HCT116 (cell line): ENCODE results near the gene CTTNBP2NL. TPM values are rescaled to one million over a fixed set of nuclear protein-coding genes. Genes with fewer than 3 reads are reported as not detected.

Source experiments
- ATAC-seq: fragments of 200-7000 bp; cut with Tn5 transposase; 2 replicates; pipeline ENCODE4 v1.9.1; 2020; ENCODE audit warnings: mild to moderate bottlenecking, moderate library complexity
- BruUV-seq: library from RNA; stranded (reverse); fragments of 400-500 nt; replicated peaks from 2 replicates; lab custom pipeline; 2021; lab: Mats Ljungman, UMichigan
- CTCF ChIA-PET: fragments of 300-600 bp; sonication (Branson Sonifier 250); formaldehyde crosslinking; loops from one replicate; lab custom pipeline; 2021; ENCODE audit warnings: antibody characterized with exemption; lab: Charles Lee
- POLR2A ChIA-PET: fragments of 300-600, 350-600 bp; sonication (Branson Sonifier 250); formaldehyde crosslinking; loops from one replicate; lab custom pipeline; 2021; ENCODE audit warnings: antibody characterized with exemption; lab: Charles Lee
- RAD21 ChIA-PET, 2 experiments: fragments of 300-600 bp; sonication (Branson Sonifier 250); formaldehyde crosslinking; loops; one replicate each; lab custom pipeline; 2023; ENCODE audit warnings: low total read pairs in 2 of 2; ENCODE audit not compliant: uncharacterized antibody in 2 of 2, unreplicated experiment in 2 of 2, low non-redundant PET in 1 of 2; lab: Charles Lee
- DNase-seq: peaks from one replicate; pipeline ENCODE4 v3.0.0-alpha.2; 2010; ENCODE audit warnings: low read depth, low spot score
- H2AFZ ChIP-seq: fragments of 200-600 bp; shearing (Covaris generic), sonication (generic); 2 replicates; pipeline ENCODE4 v1.6.1; 2017; ENCODE audit warnings: low read depth, mixed run types, mixed read lengths, antibody characterized with exemption, low read length; ENCODE audit not compliant: poor library complexity, severe bottlenecking
- H3K27ac ChIP-seq: 2 replicates; pipeline ENCODE4 v1.5.1; 2012; ENCODE audit warnings: low read depth, low read length
- H3K27me3 ChIP-seq: fragments of 200-600 bp; sonication (generic); 2 replicates; pipeline ENCODE4 v1.6.1; 2016; ENCODE audit warnings: mixed run types, low read length, mixed read lengths; ENCODE audit not compliant: insufficient read depth
- H3K36me3 ChIP-seq, 2 experiments: fragments of 200-500 bp in 1 of 2; fragments of 200-600 bp in 1 of 2; sonication (Bioruptor generic) in 1 of 2; sonication (generic) in 1 of 2; 2 replicates each; pipeline versions ENCODE4 v1.5.1 to v1.6.1; 2014 to 2016; ENCODE audit warnings: low read length in 2 of 2, inconsistent platforms in 1 of 2, mixed read lengths in 1 of 2, mixed run types in 1 of 2; ENCODE audit not compliant: insufficient read depth in 2 of 2, control insufficient read depth in 1 of 2
- H3K4me1 ChIP-seq, 2 experiments: fragments of 200-600 bp in 1 of 2; sonication (generic) in 1 of 2; 2 replicates each; pipeline versions ENCODE4 v1.5.1 to v1.6.1; 2012 to 2017; ENCODE audit warnings: low read length in 2 of 2, inconsistent platforms in 1 of 2, mild to moderate bottlenecking in 1 of 2, mixed read lengths in 1 of 2, mixed run types in 1 of 2, moderate library complexity in 1 of 2; ENCODE audit not compliant: insufficient read depth in 2 of 2, control insufficient read depth in 1 of 2
- H3K4me2 ChIP-seq: fragments of 200-600 bp; sonication (generic); 2 replicates; pipeline ENCODE4 v1.6.1; 2017; ENCODE audit warnings: mixed run types, low read length, mixed read lengths
- H3K4me3 ChIP-seq, 2 experiments: fragments of 200-600 bp in 1 of 2; sonication (generic) in 1 of 2; replicated peaks in 1 of 2; 2 replicates each; pipeline ENCODE4 v1.5.1; 2011 to 2016; ENCODE audit warnings: low read length in 2 of 2, control low read depth in 1 of 2, low read depth in 1 of 2, mild to moderate bottlenecking in 1 of 2, mixed read lengths in 1 of 2, mixed run types in 1 of 2
- H3K79me2 ChIP-seq: fragments of 200-600 bp; sonication (generic); 2 replicates; pipeline ENCODE4 v1.6.1; 2017; ENCODE audit warnings: mild to moderate bottlenecking, mixed run types, low read length, moderate library complexity, mixed read lengths; ENCODE audit not compliant: insufficient read depth
- H3K9ac ChIP-seq: fragments of 200-600 bp; sonication (generic); 2 replicates; pipeline ENCODE4 v1.6.1; 2016; ENCODE audit warnings: low read length, mixed read lengths
- H3K9me2 ChIP-seq: fragments of 200-600 bp; sonication (generic), shearing (Covaris generic); 2 replicates; pipeline ENCODE4 v1.6.1; 2017; ENCODE audit warnings: mixed run types, mild to moderate bottlenecking, moderate library complexity; ENCODE audit not compliant: insufficient read depth
- H3K9me3 ChIP-seq, 2 experiments: fragments of 200-500 bp in 1 of 2; fragments of 200-600 bp in 1 of 2; sonication (Bioruptor generic) in 1 of 2; sonication (generic) in 1 of 2; 2 replicates each; pipeline ENCODE4 v1.6.1; 2014 to 2017; ENCODE audit warnings: low read length in 2 of 2, mixed read lengths in 2 of 2, inconsistent platforms in 1 of 2, low read depth in 1 of 2, mild to moderate bottlenecking in 1 of 2, mixed run types in 1 of 2, moderate library complexity in 1 of 2; ENCODE audit not compliant: control insufficient read depth in 1 of 2, insufficient read depth in 1 of 2
- H4K20me1 ChIP-seq: fragments of 200-600 bp; sonication (generic), shearing (Covaris generic); 2 replicates; pipeline ENCODE4 v1.6.1; 2017; ENCODE audit warnings: mixed run types, mild to moderate bottlenecking, moderate library complexity; ENCODE audit not compliant: insufficient read depth
- CTCF ChIP-seq, 3 experiments: fragments of 200-600 bp in 1 of 3; sonication (generic) in 1 of 3; IDR thresholded peaks in 2 of 3; conservative IDR thresholded peaks in 1 of 3; 2 replicates each; pipeline ENCODE4 v1.5.1; 2012 to 2017; ENCODE audit warnings: low read depth in 2 of 3, low read length in 2 of 3, antibody characterized with exemption in 1 of 3, borderline replicate concordance in 1 of 3, control low read depth in 1 of 3, mild to moderate bottlenecking in 1 of 3, mixed read lengths in 1 of 3, mixed run types in 1 of 3, moderate library complexity in 1 of 3; ENCODE audit not compliant: insufficient read depth in 1 of 3
- JUND ChIP-seq: IDR thresholded peaks from 2 replicates; pipeline ENCODE4 v1.6.1; 2012
- POLR2A ChIP-seq: IDR thresholded peaks from 2 replicates; pipeline ENCODE4 v1.7.0; 2011; ENCODE audit warnings: borderline replicate concordance; ENCODE audit not compliant: insufficient read depth, insufficient read length; ENCODE audit errors: extremely low read depth
- POLR2AphosphoS5 ChIP-seq: IDR thresholded peaks from 2 replicates; pipeline ENCODE4 v1.6.1; 2011; ENCODE audit warnings: mild to moderate bottlenecking, low read depth, low read length, moderate library complexity
- SIN3A ChIP-seq: IDR thresholded peaks from 2 replicates; pipeline ENCODE4 v1.6.1; 2012; ENCODE audit warnings: low read depth
- SRF ChIP-seq: IDR thresholded peaks from 2 replicates; pipeline ENCODE4 v1.6.1; 2012; ENCODE audit warnings: low read depth
- TCF7L2 ChIP-seq: IDR thresholded peaks from 2 replicates; pipeline ENCODE4 v1.7.0; 2011; ENCODE audit warnings: borderline replicate concordance, inconsistent platforms; ENCODE audit not compliant: insufficient read depth, insufficient read length; ENCODE audit errors: extremely low read depth
- YY1 ChIP-seq: IDR thresholded peaks from 2 replicates; pipeline ENCODE4 v1.6.1; 2011; ENCODE audit warnings: low read length, low read depth, moderate library complexity, mild to moderate bottlenecking; ENCODE audit not compliant: insufficient replicate concordance; ENCODE audit errors: extremely low read depth
- ZBTB33 ChIP-seq: IDR thresholded peaks from 2 replicates; pipeline ENCODE4 v1.6.1; 2011; ENCODE audit warnings: mild to moderate bottlenecking, low read length, moderate library complexity; ENCODE audit not compliant: insufficient replicate concordance; ENCODE audit errors: extremely low read depth
- ZFX ChIP-seq: fragments of 450-650 bp; IDR thresholded peaks from 2 replicates; pipeline ENCODE4 v1.6.1; 2017
- ZNF274 ChIP-seq: fragments of 200-500 bp; sonication (Bioruptor generic); IDR thresholded peaks from 2 replicates; pipeline ENCODE4 v1.6.1; 2014; ENCODE audit warnings: mild to moderate bottlenecking, low read depth, low read length, inconsistent platforms
- intact Hi-C: fragments of 100-400 bp; cut with micrococcal nuclease; formaldehyde crosslinking; loops from 2 replicates; pipeline ENCODE4 v1.10.0; 2022
- total RNA-seq: library from RNA; stranded (reverse); gene quantifications from one replicate; pipeline ENCODE4 v1.2.1, GENCODE V29; 2021; ENCODE audit not compliant: unreplicated experiment

Gene CTTNBP2NL
- total RNA-seq, 1 experiment from 2014 or later: 18.0 TPM

GRCh38 chr1:112409414-112409813 is 13.4 kb downstream of the CTTNBP2NL start:
- Histone ChIP-seq H2AFZ (no peak overlapping the region), H3K79me2 (peaks cover 15% of the 10 kb centered on the region), H3K9me2 (no peaks in the 10 kb centered on the region), H3K4me3 (no peak overlapping the region), H3K9ac (no peak overlapping the region), H4K20me1 (no peaks in the 10 kb centered on the region), H3K27ac (no peak overlapping the region), H3K4me2 (no peak overlapping the region), H3K9me3 (no peaks in the 10 kb centered on the region), H3K4me1 (peaks cover 2 to 4% of the 10 kb centered on the region in 2 experiments; a peak in 3 of 4 replicates), H3K27me3 (no peaks in the 10 kb centered on the region), H3K36me3 (peaks cover 0 to 4% of the 10 kb centered on the region in 2 experiments; a peak in 1 of 4 replicates)
- DNase-seq (no peak), ATAC-seq (no peak)
- intact Hi-C loops: no loop called here
- no TSS peak for BruUV-seq
- ChIA-PET POLR2A (interaction anchor here (1.1 kb wide), 1 partner anchor 19 kb away, joined by 3 read pairs; no protein-coding TSS in a partner anchor), CTCF (no interaction called here), RAD21 (no interaction called here)
- TF ChIP-seq SRF (no peak), ZBTB33 (no peak), POLR2A (no peak), TCF7L2 (no peak), POLR2AphosphoS5 (no peak), YY1 (no peak), ZFX (no peak), SIN3A (no peak), JUND (no peak), CTCF (IDR thresholded peaks at IDR 0.05 in 2 of 3, conservative IDR thresholded peaks at IDR 0.05 in 1 of 3; ENCODE audit: borderline replicate concordance in 1 of 3, insufficient read depth in 1 of 3, low read depth in 2 of 3, low read length in 2 of 3) (no peak), ZNF274 (no peak)
